GM11168 (cell line): Measurements from ENCODE around the gene SLC49A4.

ENCODE experiments used
- in situ Hi-C: fragments of 300-500 bp; cut with MboI; formaldehyde crosslinking; loops from one replicate; pipeline ENCODE4 v1.12.0; 2022; ENCODE audit warnings: low sequenced_read_pairs; ENCODE audit not compliant: unreplicated experiment

SLC49A4 gene

GRCh38 chr3:122785231-122785630 lies 9.6 kb upstream of the SLC49A4 start:
- in situ Hi-C loops = no loop called here

GRCh38 chr3:122786066-122786465 lies 8.8 kb upstream of the SLC49A4 start:
- in situ Hi-C loops = no loop called here

GRCh38 chr3:122787872-122788271 lies 7.0 kb upstream of the SLC49A4 start:
- in situ Hi-C loops = no loop called here

- in situ Hi-C loops = no loop called here
Measured at GRCh38 chr3:122789585-122790273, 5.1 kb upstream of the SLC49A4 start.

DNA sequence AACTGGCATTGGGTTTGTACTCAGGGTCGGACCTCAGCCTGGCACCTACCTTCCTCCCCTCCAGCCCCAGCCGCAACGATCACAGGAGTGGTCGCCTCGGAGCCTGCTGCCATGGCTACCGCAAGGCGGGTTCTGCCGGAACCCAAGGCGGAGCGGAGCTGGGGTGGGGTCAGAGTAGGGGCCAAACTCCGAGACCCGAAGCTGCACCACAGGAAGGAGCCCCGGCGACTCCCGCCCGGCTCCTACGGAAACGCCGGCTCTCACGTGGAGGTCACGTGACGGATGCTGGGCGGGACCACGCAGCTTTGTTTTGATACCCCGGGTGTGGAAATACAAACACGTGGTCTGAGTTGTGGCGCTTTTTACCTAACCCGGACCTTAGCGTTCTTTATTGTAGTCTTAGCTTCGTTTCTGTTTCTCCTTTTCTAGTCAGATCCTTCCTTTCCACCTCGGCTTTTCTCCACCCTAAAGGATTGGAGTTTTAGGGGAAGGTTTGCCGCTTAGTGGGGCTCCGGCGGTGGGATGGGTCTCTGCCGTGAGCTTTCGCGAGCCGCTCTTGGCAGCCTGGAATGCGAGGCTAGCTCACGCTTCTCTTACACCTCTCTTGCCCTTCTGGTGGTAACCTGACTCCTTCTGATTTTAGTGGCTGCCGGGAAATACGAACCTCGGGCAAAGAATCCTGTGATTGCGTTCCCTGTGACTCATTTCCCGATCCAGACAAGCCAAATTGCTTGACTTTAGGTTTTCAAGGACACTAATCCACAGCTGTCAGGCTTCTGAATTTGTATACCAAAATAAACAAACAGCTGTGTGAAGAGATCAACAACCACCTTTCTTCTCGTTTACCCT lies 1.1 kb upstream of the SLC49A4 start, which contains the start of gene HSPBAP1:
Gene HSPBAP1 (minus strand): TSS at position 264 of the 849 bp plus-strand sequence. CDS start 151 bp downstream, at position 113.
- in situ Hi-C loops = no loop called here

DNA sequence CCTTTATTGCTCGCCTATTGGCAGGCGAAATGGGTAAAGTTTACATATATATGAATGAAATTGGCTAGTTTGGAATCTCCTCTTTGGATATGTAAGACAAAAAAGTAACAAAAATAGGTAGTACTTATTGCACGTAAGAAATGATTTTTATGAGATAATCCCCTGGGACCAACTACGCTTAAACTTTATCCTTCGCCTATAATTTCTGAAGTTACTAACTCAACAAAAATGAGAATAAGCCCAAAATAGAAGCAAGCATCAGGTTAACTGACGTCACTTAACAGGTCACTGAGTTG lies 438 bp upstream of the SLC49A4 start:
- in situ Hi-C loops = no loop called here

GRCh38 chr3:122795674-122796195 lies 866 bp downstream of the SLC49A4 start:
- in situ Hi-C loops = no loop called here

GRCh38 chr3:122797291-122797690 lies 2.4 kb downstream of the SLC49A4 start:
- in situ Hi-C loops = no loop called here

- in situ Hi-C loops = no loop called here
Measured at GRCh38 chr3:122799322-122799721, 4.5 kb downstream of the SLC49A4 start.

DNA sequence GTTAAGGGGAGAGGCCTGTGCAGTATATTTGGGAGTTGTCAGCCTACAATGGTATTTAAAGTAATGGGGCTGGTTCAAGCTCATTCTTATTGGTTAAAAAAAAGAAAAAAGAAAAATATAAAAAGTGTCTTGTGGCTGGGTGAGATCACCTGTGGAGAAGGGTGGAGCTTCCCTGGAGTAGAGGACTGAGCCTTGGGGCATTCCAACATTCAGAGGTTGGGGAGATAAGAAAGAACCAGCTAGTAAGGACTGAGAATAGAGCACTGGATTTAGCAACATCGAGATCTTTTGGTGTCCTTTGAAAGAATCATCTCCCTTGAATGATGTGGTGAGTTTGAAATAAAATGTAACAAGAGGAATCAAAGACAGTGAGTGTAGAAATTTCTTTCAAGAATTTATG lies 5.2 kb downstream of the SLC49A4 start:
- in situ Hi-C loops = no loop called here

DNA sequence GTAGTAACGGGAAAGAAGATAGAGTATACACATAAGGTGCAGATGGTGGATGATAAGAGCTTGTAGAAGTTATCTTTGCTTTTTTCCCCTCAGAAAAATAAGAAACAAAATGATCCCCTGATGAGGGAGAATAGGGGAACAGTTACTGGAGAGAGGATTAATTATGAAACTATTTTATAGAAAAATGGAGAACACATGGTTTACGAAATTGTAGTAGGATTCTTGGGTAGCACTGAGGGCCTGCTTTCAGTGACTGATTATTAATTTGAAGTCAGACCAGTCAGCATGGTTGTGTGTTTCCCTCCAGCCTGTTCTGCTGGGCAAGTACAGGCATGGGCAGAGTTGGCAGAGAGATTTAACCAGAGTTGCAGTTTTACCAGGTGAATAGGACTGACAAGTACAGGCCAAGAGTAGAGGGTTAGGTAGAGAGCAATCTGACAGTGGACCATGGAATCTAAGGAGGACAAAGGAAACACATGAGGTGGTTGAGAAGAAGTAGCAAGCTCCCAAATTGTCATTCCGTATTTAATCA lies 5.9 kb downstream of the SLC49A4 start:
- in situ Hi-C loops = no loop called here

- in situ Hi-C loops = no loop called here
Measured at GRCh38 chr3:122802323-122802722, 7.5 kb downstream of the SLC49A4 start.

GRCh38 chr3:122803977-122804376 lies 9.1 kb downstream of the SLC49A4 start:
- in situ Hi-C loops = no loop called here

- in situ Hi-C loops = no loop called here
Measured at GRCh38 chr3:122810734-122811133, 15.9 kb downstream of the SLC49A4 start.

GRCh38 chr3:122816587-122816986 lies 21.7 kb downstream of the SLC49A4 start:
- in situ Hi-C loops = no loop called here

DNA sequence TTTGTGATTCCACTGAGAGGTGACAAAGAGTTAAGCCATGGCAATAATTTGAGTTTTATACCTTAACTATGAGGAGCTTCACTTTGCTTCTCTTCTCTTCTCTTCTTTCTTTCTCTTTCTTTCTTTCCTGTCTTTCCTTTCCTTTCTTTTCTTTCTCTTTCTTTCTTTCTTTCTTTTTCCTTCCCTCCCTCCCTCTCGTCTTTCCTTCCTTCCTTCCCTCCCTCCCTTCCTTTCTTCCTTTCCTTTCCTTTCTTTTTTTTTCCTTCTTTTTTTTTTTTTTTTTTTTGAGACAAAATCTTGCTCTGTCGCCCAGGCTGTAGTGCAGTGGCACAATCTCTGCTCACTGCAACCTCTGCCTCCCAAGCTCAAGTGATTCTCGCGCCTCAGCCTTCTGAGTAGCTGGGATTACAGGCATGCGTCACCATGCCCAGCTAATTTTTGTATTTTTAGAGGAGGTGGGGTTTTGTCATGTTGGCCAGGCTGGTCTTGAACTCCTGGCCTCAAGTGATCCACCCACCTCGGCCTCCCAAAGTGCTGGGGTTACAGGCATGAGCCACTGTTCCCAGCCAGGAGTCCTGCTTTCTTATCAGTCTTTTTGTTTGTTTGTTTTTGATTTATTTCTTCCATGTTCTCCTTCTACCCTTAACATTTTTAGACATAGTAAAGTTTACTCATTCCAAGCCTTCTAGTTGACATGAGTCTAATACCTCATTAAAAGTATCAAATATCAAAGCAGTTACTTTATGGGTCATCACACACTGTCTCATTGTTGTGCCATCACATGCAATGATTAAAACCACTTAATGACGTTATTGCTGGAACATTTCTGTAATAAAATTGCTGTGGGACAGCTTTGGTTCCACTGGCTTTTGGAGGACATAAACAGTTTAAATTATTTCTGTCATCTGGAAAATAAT lies 29.9 kb downstream of the SLC49A4 start:
- in situ Hi-C loops = no loop called here

GRCh38 chr3:122825460-122825859 lies 30.6 kb downstream of the SLC49A4 start:
- in situ Hi-C loops = no loop called here

DNA sequence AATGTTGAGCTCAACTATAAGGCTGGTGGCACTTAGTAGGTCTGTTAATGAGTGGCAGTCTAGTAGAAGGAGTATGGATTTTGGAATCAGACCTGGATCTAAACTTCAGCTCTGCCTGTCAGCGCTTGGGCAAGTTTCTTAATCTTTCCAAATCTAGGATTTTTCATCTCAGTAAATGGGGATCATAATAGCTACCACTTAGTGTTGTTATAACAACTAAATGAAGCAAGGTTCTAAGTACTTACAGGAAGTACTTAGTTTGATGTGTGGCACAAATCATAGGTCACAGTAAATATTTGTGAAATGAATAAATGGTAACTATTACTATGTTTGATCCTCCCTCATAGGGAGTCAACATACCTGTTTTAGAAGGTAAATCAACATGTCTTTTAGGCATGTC lies 31.4 kb downstream of the SLC49A4 start:
- in situ Hi-C loops = no loop called here

GRCh38 chr3:122828281-122828680 lies 33.4 kb downstream of the SLC49A4 start:
- in situ Hi-C loops = no loop called here

DNA sequence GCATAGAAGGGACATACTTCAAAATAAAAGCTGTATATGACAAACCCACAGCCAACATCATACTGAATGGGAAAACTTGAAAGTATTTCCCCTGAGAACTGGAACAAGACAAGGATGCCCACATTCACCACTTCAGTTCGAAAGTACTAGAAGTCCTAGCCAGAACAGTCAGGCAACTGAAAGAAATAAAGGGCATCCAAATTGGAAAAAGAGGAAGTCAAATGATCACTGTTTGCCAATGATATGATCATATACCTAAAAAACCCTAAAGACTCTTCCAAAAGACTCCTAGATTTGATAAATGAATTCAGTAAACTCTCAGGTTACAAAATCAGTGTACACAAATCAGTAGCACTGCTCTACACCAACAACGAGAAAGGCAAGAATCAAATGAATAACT lies 40.7 kb downstream of the SLC49A4 start:
- in situ Hi-C loops = no loop called here
